Middle frontal gyrus (tissue), 1 donor: ENCODE results near the gene MMS22L.
A peak's percentile ranks its signal among the peaks of the same experiment; 100 is the strongest.
"Not testable (repeated sequence)": the region's sequence is repeated elsewhere in the genome, so short reads cannot be mapped to it uniquely, and the experiment has no call there.

Experiments used
- DNase-seq: peaks from one replicate; pipeline ENCODE4 v3.0.0-alpha.2; 2015; ENCODE audit warnings: low spot score; ENCODE audit errors: extremely low spot score

Gene MMS22L

GRCh38 chr6:97246842-97247241 lies 36.2 kb downstream of the MMS22L start:
- DNase-seq, result no peak

GRCh38 chr6:97240222-97240621 lies 42.8 kb downstream of the MMS22L start:
- no peak for DNase-seq

- DNase-seq, result no peak
Measured at GRCh38 chr6:97231911-97232310, 51.1 kb downstream of the MMS22L start.

GRCh38 chr6:97222903-97223302 lies 60.1 kb downstream of the MMS22L start:
- no peak for DNase-seq

GRCh38 chr6:97218912-97219311 lies 64.1 kb downstream of the MMS22L start:
- DNase-seq, result no peak

- peak; percentile 40 for DNase-seq
Measured at GRCh38 chr6:97215157-97215769, 67.8 kb downstream of the MMS22L start.

GRCh38 chr6:97214671-97215070 lies 68.3 kb downstream of the MMS22L start:
- DNase-seq, result no peak

- no peak for DNase-seq
Measured at GRCh38 chr6:97207383-97207782, 75.6 kb downstream of the MMS22L start.

- DNase-seq, result no peak
Measured at GRCh38 chr6:97205966-97206365, 77.0 kb downstream of the MMS22L start.

- no peak for DNase-seq
Measured at GRCh38 chr6:97203343-97203742, 79.7 kb downstream of the MMS22L start.

- no peak for DNase-seq
Measured at GRCh38 chr6:97198046-97198565, 84.9 kb downstream of the MMS22L start.

- DNase-seq, result no peak
Measured at GRCh38 chr6:97195117-97195516, 87.9 kb downstream of the MMS22L start.

- no peak for DNase-seq
Measured at GRCh38 chr6:97189767-97190166, 93.2 kb downstream of the MMS22L start.

GRCh38 chr6:97187951-97188350 lies 95.1 kb downstream of the MMS22L start:
- DNase-seq, result no peak

GRCh38 chr6:97186416-97186999 lies 96.5 kb downstream of the MMS22L start:
- peak; percentile 63 for DNase-seq

- no peak for DNase-seq
Measured at GRCh38 chr6:97177905-97178304, 105.1 kb downstream of the MMS22L start.

- no peak for DNase-seq
Measured at GRCh38 chr6:97176468-97176867, 106.5 kb downstream of the MMS22L start.

- DNase-seq, result no peak
Measured at GRCh38 chr6:97175806-97176205, 107.2 kb downstream of the MMS22L start.

GRCh38 chr6:97174471-97174870 lies 108.5 kb downstream of the MMS22L start:
- no peak for DNase-seq

GRCh38 chr6:97160280-97160679 lies 122.7 kb downstream of the MMS22L start:
- DNase-seq, result no peak

- not testable (repeated sequence) for DNase-seq
Measured at GRCh38 chr6:97155447-97155846, 127.6 kb downstream of the MMS22L start.

GRCh38 chr6:97154015-97154414 lies 129.0 kb downstream of the MMS22L start:
- no peak for DNase-seq

- DNase-seq, result no peak
Measured at GRCh38 chr6:97151601-97152000, 131.4 kb downstream of the MMS22L start.
